ENCODE data around the gene WNT3. TPM values are rescaled to one million over a fixed set of nuclear protein-coding genes. Genes with fewer than 3 reads are reported as not detected.

WNT3 gene
- total and polyA plus RNA-seq, 2 experiments from 2014 or later, result 2.7 to 3.4 TPM

DNA sequence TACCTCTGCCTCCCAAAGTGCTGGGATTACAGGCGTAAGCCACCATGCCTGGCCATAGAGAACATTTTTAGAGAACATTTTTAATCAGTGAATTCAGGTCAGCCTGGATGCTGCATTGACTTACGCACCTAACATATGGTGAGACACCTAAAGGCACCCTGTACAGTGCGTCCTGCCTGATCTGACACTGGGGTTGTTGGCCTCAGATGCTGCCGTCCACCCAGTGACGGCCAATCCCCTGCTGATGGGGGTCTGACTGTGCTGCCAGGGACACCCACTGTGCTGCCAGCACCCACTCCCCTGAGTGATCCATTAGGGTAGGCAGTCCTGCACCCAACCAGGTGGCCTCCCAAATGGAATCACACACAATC lies 38.5 kb downstream of the WNT3 start (continued):
- TF ChIP-seq, protein P1, sequence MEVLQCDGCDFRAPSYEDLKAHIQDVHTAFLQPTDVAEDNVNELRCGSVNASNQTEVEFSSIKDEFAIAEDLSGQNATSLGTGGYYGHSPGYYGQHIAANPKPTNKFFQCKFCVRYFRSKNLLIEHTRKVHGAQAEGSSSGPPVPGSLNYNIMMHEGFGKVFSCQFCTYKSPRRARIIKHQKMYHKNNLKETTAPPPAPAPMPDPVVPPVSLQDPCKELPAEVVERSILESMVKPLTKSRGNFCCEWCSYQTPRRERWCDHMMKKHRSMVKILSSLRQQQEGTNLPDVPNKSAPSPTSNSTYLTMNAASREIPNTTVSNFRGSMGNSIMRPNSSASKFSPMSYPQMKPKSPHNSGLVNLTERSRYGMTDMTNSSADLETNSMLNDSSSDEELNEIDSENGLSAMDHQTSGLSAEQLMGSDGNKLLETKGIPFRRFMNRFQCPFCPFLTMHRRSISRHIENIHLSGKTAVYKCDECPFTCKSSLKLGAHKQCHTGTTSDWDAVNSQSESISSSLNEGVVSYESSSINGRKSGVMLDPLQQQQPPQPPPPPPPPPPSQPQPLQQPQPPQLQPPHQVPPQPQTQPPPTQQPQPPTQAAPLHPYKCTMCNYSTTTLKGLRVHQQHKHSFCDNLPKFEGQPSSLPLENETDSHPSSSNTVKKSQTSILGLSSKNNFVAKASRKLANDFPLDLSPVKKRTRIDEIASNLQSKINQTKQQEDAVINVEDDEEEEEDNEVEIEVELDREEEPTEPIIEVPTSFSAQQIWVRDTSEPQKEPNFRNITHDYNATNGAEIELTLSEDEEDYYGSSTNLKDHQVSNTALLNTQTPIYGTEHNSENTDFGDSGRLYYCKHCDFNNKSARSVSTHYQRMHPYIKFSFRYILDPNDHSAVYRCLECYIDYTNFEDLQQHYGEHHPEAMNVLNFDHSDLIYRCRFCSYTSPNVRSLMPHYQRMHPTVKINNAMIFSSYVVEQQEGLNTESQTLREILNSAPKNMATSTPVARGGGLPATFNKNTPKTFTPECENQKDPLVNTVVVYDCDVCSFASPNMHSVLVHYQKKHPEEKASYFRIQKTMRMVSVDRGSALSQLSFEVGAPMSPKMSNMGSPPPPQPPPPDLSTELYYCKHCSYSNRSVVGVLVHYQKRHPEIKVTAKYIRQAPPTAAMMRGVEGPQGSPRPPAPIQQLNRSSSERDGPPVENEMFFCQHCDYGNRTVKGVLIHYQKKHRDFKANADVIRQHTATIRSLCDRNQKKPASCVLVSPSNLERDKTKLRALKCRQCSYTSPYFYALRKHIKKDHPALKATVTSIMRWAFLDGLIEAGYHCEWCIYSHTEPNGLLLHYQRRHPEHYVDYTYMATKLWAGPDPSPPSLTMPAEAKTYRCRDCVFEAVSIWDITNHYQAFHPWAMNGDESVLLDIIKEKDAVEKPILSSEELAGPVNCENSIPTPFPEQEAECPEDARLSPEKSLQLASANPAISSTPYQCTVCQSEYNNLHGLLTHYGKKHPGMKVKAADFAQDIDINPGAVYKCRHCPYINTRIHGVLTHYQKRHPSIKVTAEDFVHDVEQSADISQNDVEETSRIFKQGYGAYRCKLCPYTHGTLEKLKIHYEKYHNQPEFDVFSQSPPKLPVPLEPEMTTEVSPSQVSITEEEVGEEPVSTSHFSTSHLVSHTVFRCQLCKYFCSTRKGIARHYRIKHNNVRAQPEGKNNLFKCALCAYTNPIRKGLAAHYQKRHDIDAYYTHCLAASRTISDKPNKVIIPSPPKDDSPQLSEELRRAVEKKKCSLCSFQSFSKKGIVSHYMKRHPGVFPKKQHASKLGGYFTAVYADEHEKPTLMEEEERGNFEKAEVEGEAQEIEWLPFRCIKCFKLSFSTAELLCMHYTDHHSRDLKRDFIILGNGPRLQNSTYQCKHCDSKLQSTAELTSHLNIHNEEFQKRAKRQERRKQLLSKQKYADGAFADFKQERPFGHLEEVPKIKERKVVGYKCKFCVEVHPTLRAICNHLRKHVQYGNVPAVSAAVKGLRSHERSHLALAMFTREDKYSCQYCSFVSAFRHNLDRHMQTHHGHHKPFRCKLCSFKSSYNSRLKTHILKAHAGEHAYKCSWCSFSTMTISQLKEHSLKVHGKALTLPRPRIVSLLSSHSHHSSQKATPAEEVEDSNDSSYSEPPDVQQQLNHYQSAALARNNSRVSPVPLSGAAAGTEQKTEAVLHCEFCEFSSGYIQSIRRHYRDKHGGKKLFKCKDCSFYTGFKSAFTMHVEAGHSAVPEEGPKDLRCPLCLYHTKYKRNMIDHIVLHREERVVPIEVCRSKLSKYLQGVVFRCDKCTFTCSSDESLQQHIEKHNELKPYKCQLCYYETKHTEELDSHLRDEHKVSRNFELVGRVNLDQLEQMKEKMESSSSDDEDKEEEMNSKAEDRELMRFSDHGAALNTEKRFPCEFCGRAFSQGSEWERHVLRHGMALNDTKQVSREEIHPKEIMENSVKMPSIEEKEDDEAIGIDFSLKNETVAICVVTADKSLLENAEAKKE (CRISPR knock-in tag; IDR thresholded peaks at IDR 0.05), result no peak
- TF ChIP-seq CREB1 (CRISPR knock-in tag; IDR thresholded peaks at IDR 0.05; ENCODE audit: low read depth), result no peak
- TF ChIP-seq POLR2AphosphoS5 (IDR thresholded peaks at IDR 0.05; ENCODE audit: low read depth), result no peak
- TF ChIP-seq STAT1 (IDR thresholded peaks at IDR 0.05; ENCODE audit: unreplicated experiment), result no peak

DNA sequence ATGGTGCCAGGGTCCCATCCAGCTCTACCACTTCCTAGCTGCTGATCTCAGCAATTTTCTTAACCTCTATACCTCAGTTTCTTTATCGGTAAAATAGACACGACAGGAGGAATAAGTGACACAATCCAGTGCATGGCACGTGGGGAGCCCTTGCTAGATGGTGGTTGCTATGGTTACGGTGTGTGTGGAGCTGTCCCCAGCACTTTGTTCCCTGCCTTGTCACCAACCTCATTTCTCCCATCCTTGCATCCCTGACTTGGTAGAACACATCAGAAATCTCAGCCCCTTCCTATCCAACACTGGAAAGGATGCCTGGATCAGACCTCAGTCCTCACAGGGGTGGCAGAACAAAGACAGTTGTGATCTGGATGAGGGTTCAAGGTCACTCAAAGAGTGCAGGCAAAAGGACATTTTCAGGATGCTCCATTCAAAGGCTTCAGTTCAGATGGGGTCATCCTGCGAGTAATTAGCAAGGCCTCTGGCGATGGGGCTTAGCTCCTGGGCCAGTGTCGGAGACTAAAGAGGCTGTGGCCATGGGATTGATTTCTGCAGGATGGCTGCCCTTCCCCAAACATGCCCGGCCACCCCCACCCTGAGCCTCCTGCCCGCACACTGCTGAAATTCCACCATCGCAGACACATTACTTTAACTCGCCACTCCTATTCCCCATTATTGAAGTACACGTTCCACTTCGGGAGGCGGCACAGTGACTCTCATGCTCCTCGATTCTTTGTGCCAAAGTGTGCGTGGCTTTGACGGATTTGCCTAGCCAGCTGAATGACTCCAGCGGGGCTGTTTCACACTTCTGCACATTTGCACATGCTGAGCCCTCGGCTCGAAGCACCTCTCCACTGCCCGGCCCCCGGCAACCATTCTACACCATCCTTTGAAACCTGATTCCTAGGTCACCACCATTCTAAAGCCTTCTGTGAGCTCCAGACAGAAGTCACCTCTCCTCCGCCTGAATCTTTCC lies 40.3 kb downstream of the WNT3 start:
- Histone ChIP-seq H2AFZ (no peak overlapping the region), H3F3A (replicated peaks; ENCODE audit: low read depth) (0 out of 2 replicates have a peak, but pooled peaks cover 2% of the 10 kb centered on the region), H3K36me3 (ENCODE audit: insufficient read depth) (no peaks in the 10 kb centered on the region), H3K79me2 (replicated peaks; ENCODE audit: insufficient read depth) (no peaks in the 10 kb centered on the region), H3K27me3 (ENCODE audit: insufficient read depth) (peaks cover 64% of the 10 kb centered on the region), H3K27ac (ENCODE audit: low read depth) (no peak overlapping the region), H3K4me3 (no peak overlapping the region), H4K20me1 (replicated peaks; ENCODE audit: insufficient read depth) (no peaks in the 10 kb centered on the region; the same call in 1 of the 2 replicates), H3K4me1 (ENCODE audit: insufficient read depth) (peaks cover 14% of the 10 kb centered on the region), H3K9me2 (ENCODE audit: insufficient read depth) (no peaks in the 10 kb centered on the region), H3K4me2 (no peak overlapping the region)
- DNase-seq (ENCODE audit: low spot score) (peak; percentile 53), ATAC-seq (no peak)
- TF ChIP-seq, protein P2, sequence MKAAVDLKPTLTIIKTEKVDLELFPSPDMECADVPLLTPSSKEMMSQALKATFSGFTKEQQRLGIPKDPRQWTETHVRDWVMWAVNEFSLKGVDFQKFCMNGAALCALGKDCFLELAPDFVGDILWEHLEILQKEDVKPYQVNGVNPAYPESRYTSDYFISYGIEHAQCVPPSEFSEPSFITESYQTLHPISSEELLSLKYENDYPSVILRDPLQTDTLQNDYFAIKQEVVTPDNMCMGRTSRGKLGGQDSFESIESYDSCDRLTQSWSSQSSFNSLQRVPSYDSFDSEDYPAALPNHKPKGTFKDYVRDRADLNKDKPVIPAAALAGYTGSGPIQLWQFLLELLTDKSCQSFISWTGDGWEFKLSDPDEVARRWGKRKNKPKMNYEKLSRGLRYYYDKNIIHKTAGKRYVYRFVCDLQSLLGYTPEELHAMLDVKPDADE (IDR thresholded peaks at IDR 0.05), result no peak
- TF ChIP-seq STAT1 (IDR thresholded peaks at IDR 0.05; ENCODE audit: unreplicated experiment) (no peak), JUNB (IDR thresholded peaks at IDR 0.05; ENCODE audit: unreplicated experiment) (no peak), ZNF331 (CRISPR knock-in tag; IDR thresholded peaks at IDR 0.05; ENCODE audit: low read depth) (no peak)
- TF ChIP-seq, protein P3, sequence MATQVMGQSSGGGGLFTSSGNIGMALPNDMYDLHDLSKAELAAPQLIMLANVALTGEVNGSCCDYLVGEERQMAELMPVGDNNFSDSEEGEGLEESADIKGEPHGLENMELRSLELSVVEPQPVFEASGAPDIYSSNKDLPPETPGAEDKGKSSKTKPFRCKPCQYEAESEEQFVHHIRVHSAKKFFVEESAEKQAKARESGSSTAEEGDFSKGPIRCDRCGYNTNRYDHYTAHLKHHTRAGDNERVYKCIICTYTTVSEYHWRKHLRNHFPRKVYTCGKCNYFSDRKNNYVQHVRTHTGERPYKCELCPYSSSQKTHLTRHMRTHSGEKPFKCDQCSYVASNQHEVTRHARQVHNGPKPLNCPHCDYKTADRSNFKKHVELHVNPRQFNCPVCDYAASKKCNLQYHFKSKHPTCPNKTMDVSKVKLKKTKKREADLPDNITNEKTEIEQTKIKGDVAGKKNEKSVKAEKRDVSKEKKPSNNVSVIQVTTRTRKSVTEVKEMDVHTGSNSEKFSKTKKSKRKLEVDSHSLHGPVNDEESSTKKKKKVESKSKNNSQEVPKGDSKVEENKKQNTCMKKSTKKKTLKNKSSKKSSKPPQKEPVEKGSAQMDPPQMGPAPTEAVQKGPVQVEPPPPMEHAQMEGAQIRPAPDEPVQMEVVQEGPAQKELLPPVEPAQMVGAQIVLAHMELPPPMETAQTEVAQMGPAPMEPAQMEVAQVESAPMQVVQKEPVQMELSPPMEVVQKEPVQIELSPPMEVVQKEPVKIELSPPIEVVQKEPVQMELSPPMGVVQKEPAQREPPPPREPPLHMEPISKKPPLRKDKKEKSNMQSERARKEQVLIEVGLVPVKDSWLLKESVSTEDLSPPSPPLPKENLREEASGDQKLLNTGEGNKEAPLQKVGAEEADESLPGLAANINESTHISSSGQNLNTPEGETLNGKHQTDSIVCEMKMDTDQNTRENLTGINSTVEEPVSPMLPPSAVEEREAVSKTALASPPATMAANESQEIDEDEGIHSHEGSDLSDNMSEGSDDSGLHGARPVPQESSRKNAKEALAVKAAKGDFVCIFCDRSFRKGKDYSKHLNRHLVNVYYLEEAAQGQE (IDR thresholded peaks at IDR 0.05; ENCODE audit: unreplicated experiment), result peak; percentile 42
- no peak overlapping the region for H3K27ac Mint-ChIP-seq
- no peak overlapping the region for H3K4me3 Mint-ChIP-seq
- H3K4me1 Mint-ChIP-seq, result peaks cover 26% of the 10 kb centered on the region
- H3K36me3 Mint-ChIP-seq (ENCODE audit: low read depth), result peaks cover 7% of the 10 kb centered on the region; the same call in 1 of the 3 replicates
- peaks cover 6% of the 10 kb centered on the region; the same call in 2 of the 3 replicates for H3K9me3 Mint-ChIP-seq
- H3K27me3 Mint-ChIP-seq (ENCODE audit: insufficient read depth, low read depth, poor library complexity), result peaks cover 63% of the 10 kb centered on the region
